ENCODE data around the gene GRID1. TPM values are rescaled to one million over a fixed set of nuclear protein-coding genes. Genes with fewer than 3 reads are reported as not detected.

Gene GRID1
- total RNA-seq, 1 donor from 2014 or later, result 1.1 TPM

DNA sequence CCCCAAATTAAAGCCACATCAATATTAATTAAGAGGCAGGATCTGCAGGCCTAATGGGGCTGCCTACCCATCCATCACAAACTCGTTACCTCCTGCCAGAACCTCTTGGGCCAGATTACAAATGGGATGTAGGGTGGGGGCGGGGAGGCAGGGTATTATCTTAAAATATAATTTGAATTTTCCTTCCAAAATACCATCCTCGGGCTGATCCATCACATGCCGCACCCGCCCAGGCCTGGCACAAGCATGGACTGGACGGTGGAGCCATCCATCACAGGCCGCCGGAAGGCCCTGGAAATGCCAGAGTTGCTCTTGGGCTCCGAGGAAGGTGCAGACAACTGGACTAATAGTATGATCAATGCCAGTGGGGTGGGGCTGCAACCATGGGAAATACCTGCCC lies 212.8 kb downstream of the GRID1 start:
- no peaks in the 10 kb centered on the region for H3K9me3 Mint-ChIP-seq
- H3K4me3 Mint-ChIP-seq, result no peak overlapping the region
- no peak overlapping the region for H3K27ac Mint-ChIP-seq (ENCODE audit: unreplicated experiment)
- peaks cover 3% of the 10 kb centered on the region for H3K4me1 Mint-ChIP-seq
- H3K36me3 Mint-ChIP-seq (ENCODE audit: low read depth), result no peaks in the 10 kb centered on the region
- DNase-seq (ENCODE audit: low read depth, low spot score), result no peak
- no peak for TF ChIP-seq CTCF (conservative IDR thresholded peaks at IDR 0.05)
- H3K27me3 Mint-ChIP-seq (ENCODE audit: low read depth), result no peaks in the 10 kb centered on the region

GRCh38 chr10:86152911-86153310 lies 213.7 kb downstream of the GRID1 start:
- DNase-seq (ENCODE audit: low read depth, low spot score), result no peak
- Mint-ChIP-seq H3K36me3 (ENCODE audit: low read depth) (no peaks in the 10 kb centered on the region), H3K27me3 (ENCODE audit: low read depth) (no peaks in the 10 kb centered on the region), H3K4me1 (peaks cover 3% of the 10 kb centered on the region), H3K9me3 (no peaks in the 10 kb centered on the region), H3K4me3 (no peak overlapping the region), H3K27ac (ENCODE audit: unreplicated experiment) (no peak overlapping the region)
- no peak for TF ChIP-seq CTCF (conservative IDR thresholded peaks at IDR 0.05)

DNA sequence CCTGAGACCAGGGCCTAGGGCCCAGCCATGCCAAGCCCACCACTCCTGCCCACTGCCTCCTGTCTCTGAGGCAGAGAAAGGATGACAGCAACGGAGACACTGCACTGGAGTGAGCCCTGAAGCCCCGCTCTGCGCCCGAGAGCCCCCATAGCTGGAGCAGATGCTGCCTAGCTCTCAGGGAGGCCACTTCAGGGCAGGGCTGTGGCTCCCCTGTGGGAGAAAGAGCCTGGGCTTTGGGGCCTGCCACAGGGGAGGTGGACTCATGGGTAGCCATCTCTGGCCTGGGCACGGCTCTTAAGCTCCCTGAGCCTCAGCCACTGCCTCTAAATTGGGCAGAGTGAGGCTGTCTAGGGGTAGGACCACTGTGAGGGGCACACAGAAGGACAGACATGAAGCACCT lies 214.2 kb downstream of the GRID1 start:
- Mint-ChIP-seq H3K27ac (ENCODE audit: unreplicated experiment) (no peak overlapping the region), H3K4me1 (peaks cover 3% of the 10 kb centered on the region)

GRCh38 chr10:86151613-86152012 lies 215.0 kb downstream of the GRID1 start:
- no peak for DNase-seq (ENCODE audit: low read depth, low spot score)
- Mint-ChIP-seq H3K27me3 (ENCODE audit: low read depth) (no peaks in the 10 kb centered on the region), H3K4me3 (no peak overlapping the region), H3K27ac (ENCODE audit: unreplicated experiment) (no peak overlapping the region), H3K4me1 (peaks cover 3% of the 10 kb centered on the region), H3K9me3 (no peaks in the 10 kb centered on the region), H3K36me3 (ENCODE audit: low read depth) (no peaks in the 10 kb centered on the region)
- TF ChIP-seq CTCF (conservative IDR thresholded peaks at IDR 0.05), result no peak

More for the DNA sequence above, 214.2 kb downstream of the GRID1 start:
- Mint-ChIP-seq H3K4me3 (no peak overlapping the region), H3K36me3 (ENCODE audit: low read depth) (no peaks in the 10 kb centered on the region), H3K9me3 (no peaks in the 10 kb centered on the region), H3K27me3 (ENCODE audit: low read depth) (no peaks in the 10 kb centered on the region)
- DNase-seq (ENCODE audit: low read depth, low spot score), result no peak
- TF ChIP-seq CTCF (conservative IDR thresholded peaks at IDR 0.05), result no peak

- DNase-seq (ENCODE audit: low read depth, low spot score), result no peak
- H3K4me3 Mint-ChIP-seq, result no peak overlapping the region
- no peaks in the 10 kb centered on the region for H3K27me3 Mint-ChIP-seq (ENCODE audit: low read depth)
- no peak overlapping the region for H3K27ac Mint-ChIP-seq (ENCODE audit: unreplicated experiment)
- no peaks in the 10 kb centered on the region for H3K36me3 Mint-ChIP-seq (ENCODE audit: low read depth)
- H3K9me3 Mint-ChIP-seq, result no peaks in the 10 kb centered on the region
- H3K4me1 Mint-ChIP-seq, result peaks cover 3% of the 10 kb centered on the region
- no peak for TF ChIP-seq CTCF (conservative IDR thresholded peaks at IDR 0.05)
Observed at GRCh38 chr10:86149257-86149656, 217.3 kb downstream of the GRID1 start.

DNA sequence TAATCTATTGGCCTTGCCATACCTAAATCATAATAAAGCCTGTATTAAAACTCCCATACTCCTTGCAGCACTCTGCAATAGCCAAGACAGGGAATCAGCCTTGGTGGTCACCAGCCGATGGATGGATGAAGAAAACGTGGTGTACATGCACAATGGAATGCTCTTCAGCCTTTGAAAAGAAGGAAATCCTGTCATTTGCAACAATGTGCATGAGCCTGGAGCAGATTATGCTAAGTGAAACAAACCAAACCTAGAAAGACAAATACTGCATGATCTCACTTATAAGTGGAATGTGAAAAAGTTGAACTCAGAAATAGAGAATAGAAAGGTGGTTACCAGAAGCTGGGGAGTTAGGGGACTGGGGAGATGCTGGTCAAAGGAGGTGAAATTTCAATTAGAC lies 218.5 kb downstream of the GRID1 start:
- no peak for DNase-seq (ENCODE audit: low read depth, low spot score)
- H3K36me3 Mint-ChIP-seq (ENCODE audit: low read depth), result no peaks in the 10 kb centered on the region
- no peaks in the 10 kb centered on the region for H3K9me3 Mint-ChIP-seq
- no peaks in the 10 kb centered on the region for H3K27me3 Mint-ChIP-seq (ENCODE audit: low read depth)
- H3K4me3 Mint-ChIP-seq, result no peak overlapping the region
- peaks cover 3% of the 10 kb centered on the region for H3K4me1 Mint-ChIP-seq
- TF ChIP-seq CTCF (conservative IDR thresholded peaks at IDR 0.05), result no peak
- H3K27ac Mint-ChIP-seq (ENCODE audit: unreplicated experiment), result no peak overlapping the region

Measured in neural crest cell (in vitro differentiated cells).